Stimulated activated CD8-positive, alpha-beta memory T cell treated with anti-CD3 and anti-CD28 coated beads, Interleukin-12 subunit alpha, Interleukin-12 subunit beta, amount 100 ng/mL, for 24 hours (primary cell): Measurements from ENCODE around the gene FBXO30.
A peak's percentile ranks its signal among the peaks of the same experiment; 100 is the strongest.

Experiments used
- DNase-seq: peaks from one replicate; pipeline ENCODE4 v3.0.0-alpha.2; 2020; ENCODE audit errors: extremely low read depth

The FBXO30 gene

DNA sequence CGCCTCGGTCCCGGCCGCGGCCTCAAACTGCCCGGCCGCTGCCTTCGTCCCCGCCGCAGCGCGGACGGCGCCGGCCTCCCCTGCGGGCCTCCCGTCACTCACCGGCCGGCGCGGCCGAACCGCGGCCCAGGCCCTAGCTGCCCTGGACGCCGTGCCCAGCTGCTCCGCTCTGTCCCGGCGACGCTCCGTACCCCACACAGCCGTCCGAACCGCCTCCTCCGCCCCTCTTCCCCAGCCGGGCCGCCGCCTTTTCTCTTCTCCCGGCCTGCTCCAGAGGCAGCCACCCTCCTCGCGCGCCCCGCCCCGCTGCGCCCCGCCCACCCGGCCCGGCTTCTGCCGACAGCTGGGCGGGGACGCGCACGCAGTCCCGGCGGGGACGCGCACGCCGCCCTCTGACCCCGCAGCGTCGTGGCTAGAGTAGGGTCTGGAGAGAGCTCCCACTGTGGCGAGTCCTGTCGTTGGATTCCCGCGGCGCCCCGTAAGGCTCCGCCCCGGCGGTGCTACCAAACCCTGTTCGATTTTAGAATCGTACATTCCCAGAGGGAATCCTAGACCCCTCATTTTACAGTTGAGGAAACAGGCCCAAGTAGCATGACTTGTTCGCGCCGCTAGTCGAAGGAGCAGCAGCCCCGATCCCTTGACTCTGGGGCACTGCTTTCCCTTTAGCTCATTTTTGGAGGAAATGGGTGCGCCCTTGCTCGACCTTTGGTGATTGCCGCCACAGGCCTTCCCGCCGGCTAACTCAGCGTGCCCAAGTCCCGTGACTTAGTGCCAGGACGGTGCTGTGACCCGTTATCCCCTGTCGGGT, at the start of gene FBXO30:
TSS of gene FBXO30 (minus strand) at position 295 of the 808 bp plus-strand sequence. CDS start 8,390 bp downstream, outside the sequence.
- DNase-seq, result peak; percentile 62

GRCh38 chr6:145863988-145864616, 49.5 kb upstream of the FBXO30 start:
- no peak for DNase-seq

DNA sequence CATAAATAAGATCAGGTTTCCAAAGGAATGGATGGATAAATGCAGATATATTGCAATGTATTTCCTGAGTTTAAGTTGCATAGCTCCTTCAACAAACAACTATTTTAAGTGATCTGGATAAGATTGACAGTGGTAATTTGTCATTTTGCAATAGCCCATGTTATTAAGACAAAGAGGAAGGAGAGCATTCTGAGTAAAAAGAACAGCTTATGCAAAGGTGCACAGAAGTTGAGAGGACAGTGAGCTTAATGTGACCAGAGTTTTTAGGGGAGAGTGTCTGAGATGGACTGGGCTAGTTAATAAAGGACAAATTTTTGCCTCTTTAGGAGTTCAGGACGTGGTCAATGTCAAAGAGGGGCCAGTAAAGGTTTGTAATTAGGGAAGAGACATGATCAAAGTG, 48.8 kb upstream of the FBXO30 start:
- DNase-seq, result no peak

GRCh38 chr6:145860562-145860961, 46.0 kb upstream of the FBXO30 start:
- DNase-seq, result no peak

- no peak for DNase-seq
Measured at GRCh38 chr6:145850671-145851070, 36.1 kb upstream of the FBXO30 start.

DNA sequence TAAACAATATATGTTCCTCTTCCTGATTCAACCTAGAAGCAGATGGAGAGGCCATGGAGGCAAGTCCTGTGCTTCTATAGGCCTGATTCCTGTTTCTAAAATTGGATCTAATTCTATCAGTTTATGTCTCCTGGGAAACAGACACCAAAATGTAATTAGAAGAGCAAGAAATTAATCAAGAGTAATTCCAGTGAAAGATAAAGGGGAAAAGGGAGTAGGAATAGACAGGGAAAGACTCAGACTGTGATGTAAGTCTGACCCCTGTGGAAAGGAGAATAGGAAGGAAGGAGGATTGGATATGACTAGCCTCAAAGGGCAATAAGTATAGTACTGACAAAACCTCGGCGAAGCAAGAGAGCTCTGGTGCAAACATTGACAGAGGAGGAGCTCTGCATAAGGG, 33.9 kb upstream of the FBXO30 start:
- no peak for DNase-seq

DNA sequence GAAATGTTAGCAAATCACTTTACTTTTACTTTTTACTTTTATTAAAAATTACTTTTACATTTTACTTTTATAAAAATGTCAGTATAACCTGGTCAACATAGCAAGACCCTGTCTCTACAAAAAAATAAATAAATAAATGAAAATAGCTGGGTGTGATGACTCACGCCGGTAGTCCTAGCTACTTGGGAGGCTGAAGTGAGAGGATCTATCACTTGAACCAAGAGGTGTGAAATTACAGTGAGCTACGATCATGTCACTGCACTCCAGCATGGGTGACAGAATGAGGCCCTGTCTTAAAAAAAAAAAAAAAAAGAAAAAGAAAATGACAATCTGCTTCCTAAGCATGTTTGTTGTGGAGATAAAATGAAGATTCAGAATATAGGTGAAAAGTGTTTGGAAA, 31.0 kb upstream of the FBXO30 start:
- DNase-seq, result no peak

DNA sequence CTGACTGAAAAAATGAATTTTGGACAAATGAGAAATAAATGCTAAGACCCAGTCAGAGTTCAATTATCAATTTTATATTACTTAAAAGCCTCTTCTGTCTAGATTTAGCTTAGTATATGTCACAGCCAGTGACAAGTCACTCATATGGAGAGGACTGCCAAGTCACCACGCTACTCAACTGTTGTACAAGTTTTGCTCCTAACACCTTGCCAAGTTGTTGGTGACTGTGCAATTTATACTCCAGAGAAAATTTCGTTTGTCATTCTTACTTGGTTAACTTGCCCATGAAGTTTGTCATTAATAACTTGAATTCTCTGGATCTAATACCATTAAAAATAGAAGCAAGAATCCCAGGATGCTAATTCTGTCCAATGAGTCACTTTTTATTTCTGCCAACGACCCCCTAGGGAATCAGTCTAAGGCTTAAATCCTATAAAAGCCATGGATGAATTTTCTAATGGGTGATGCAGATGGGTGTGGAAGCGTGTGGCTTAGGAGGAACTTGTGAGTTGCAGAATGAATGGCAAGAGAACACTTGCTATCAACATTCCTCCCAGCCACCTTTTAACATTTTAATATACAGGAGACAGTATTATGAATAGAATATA, 30.4 kb upstream of the FBXO30 start:
- no peak for DNase-seq

DNA sequence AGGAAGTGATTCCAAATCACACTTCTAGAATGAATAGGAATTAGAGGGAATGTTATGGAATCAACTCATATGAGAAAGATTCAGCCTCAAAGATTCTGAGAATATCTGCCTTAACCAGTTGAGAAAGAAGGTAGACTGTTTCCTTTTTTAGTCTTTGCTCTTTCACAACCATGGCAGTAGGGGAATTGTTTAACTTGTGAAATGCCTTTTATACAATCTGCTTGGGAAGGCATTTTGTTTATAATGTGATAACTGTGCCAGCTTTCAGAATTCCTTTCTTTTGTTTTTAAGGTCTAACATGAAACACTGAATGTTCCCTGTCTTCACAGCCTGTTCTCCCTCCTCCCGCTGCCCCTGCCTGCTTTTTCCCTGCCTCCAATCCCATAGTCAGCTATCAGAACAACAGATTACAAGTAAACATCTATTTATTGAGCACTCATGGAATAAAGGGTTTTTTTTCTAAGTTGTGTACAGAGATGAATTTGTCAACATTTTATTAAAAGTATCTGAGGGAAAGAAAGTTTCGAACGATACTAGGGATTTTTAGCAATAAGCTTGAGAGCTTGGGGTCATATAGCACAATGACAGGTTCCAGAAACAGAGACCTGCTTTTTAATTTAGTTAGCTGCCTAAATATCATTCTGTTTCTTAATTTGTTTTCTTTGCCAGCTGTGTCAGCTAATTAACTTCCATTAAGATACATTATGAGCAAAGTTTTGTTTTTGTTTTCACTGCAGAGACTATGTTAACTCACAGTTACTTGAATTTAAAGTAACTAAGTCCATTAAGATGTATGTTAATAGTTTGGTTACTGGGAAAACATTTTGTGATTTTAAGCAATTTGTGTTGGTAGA, 28.3 kb upstream of the FBXO30 start:
- DNase-seq, result no peak

GRCh38 chr6:145841668-145842067, 27.1 kb upstream of the FBXO30 start:
- no peak for DNase-seq

DNA sequence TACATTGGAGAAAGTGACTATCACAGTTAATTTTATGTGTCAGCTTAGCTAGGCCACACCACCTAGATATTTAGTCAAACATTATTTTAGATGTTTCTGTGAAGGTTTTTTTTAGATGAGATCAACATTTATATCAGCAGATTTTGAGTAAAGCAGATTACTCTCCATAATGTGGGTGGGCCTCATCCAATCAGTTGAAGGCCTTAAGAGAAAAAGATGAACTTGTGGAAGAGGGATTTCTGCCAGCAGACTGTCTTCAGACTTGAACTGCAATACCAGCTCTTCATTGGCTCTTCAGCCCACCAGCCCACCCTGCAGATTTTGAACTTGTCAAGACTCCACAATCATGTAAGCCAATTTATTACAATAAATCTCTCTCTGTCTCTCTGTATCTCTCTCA, 25.1 kb upstream of the FBXO30 start:
- DNase-seq, result no peak

GRCh38 chr6:145838305-145838704, 23.7 kb upstream of the FBXO30 start:
- no peak for DNase-seq

DNA sequence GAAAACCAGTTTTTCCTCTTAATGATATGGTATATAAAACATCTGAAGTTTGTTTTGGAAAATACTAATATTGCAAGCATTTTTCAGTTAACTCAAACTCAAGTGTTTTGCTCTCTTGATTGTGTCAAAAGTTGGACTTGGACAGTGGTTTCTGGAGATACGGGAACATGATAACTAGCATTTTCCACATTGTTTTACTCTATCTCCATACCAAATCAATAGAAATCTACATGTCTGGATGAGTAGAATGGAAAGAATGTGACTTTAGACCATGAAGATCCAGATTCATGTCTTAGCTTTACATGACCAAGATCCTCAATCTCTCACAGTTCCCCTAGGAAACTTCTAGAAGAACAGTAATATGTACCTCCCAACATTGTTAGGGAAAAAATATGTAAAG, 22.2 kb upstream of the FBXO30 start:
- no peak for DNase-seq

DNA sequence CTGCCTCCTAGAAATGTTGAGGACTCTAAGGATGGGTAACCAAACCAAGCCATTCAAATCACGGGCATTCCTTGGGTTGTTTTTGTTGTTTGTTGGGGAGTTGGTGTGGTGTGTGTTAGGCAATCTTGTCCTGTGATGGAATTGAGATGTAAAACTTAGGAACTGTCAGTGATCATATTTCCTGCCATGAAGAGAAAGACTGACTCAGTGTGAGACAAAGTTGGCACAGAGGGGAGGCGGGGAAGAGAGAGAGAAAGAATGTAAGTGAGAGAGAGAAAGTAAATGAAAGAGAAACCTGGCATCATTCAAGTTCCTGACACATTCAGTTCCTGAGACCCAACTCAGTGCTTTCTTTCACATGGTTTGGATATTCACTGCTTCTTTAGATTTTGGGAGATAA, 21.6 kb upstream of the FBXO30 start:
- no peak for DNase-seq

DNA sequence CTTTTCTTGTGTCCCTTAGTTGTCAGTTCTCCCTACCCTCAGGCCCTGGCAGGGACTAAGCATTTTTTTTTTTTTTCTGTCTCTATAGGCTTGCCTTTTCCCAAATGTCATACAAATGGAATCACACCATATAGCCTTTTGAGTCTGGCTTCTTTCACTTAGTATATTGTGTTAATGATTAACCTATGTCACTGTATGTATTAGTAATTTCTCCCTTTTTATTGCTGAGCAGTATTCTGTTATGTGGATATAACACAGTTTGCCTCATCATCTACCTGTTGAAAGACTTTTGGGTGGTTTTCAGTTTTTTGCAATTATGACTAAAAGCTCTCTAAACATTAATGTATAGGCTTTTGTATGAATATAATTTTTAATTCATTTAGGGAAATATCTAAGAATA, 16.0 kb upstream of the FBXO30 start:
- no peak for DNase-seq

GRCh38 chr6:145829950-145830349, 15.4 kb upstream of the FBXO30 start:
- no peak for DNase-seq

DNA sequence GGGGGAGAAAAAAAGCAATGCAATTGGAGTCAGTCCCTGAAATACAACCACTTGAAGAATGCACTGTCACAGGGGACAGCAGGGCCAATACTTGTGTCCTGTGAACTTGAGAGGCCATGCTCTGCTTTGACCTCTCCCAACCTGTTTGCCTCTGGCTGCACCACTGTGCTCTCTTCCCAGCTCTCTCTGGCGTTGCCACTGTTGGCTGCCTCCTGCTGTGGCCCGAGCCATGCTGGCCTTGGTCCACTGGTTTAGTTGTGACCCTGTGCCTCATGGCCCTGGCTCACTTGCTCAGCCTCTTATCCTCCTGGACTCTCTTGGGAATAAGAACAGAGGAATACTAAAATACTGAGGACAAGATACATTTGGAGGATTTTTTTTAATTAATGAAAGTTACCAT, 14.5 kb upstream of the FBXO30 start:
- no peak for DNase-seq

GRCh38 chr6:145824344-145824743, 9.7 kb upstream of the FBXO30 start:
- DNase-seq, result no peak

GRCh38 chr6:145823328-145823944, 8.8 kb upstream of the FBXO30 start:
- DNase-seq, result no peak

- no peak for DNase-seq
Measured at GRCh38 chr6:145822456-145822855, 7.9 kb upstream of the FBXO30 start.

DNA sequence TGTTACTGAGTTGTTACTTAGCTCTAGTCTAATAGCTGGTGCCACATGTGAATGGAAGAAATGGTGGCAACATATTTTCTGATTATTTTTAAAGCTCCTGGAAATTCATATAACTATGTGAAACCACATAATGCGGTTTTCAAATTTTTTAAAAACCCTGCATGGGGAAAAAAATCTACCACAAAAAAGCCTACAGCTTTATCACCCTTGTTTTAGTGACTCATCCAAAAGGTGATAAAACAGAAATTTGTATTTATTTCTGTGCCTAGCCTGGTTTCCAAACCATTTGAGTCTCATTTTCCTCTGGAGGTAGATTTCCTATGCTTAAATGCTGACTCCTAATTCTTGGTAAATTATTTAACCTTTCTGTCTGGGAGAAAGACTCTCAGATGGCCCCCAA, 5.4 kb upstream of the FBXO30 start:
- DNase-seq, result no peak

DNA sequence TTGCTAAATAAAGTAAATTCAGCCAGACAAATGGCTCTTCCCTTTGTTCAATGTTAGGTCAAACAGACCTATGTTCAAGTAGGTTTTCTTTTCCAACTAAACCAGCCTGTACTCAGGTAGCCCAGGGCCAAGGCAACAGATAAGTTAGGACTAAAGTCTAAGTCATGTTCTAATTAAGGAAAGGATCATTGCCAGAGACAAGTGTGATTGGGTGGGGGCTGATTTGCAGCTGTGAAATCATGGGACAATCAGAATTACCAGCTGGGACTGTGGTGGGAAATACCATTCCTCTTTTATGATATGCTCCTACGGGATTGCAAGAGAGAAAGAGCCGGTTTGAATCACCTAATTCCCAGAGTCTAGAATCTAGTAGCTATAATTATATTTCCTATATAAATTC, 4.2 kb upstream of the FBXO30 start:
- DNase-seq, result no peak
